K562 (cell line): ENCODE results near the gene RUNX1.

Experiments
- BRCA1 ChIP-seq, 2 experiments: fragments of 450-650 bp in 1 of 2; sonication (generic) in 1 of 2; formaldehyde crosslinking in 1 of 2; IDR thresholded peaks; 2 replicates each; pipeline versions ENCODE4 v1.5.0 to v1.6.1; 2017 to 2020; ENCODE audit warnings: mild to moderate bottlenecking in 1 of 2, missing genetic modification reagents in 1 of 2
- CHD1 ChIP-seq: fragments of 200-600 bp; sonication (generic); IDR thresholded peaks from one replicate; pipeline ENCODE4 v1.6.1; 2012; ENCODE audit warnings: mild to moderate bottlenecking, moderate library complexity, low read length, inconsistent platforms
- E2F1 ChIP-seq: sonication (generic); formaldehyde crosslinking; IDR thresholded peaks from 2 replicates; pipeline ENCODE4 v1.8.1; 2023; ENCODE audit warnings: mild to moderate bottlenecking, missing genetic modification reagents, moderate library complexity
- E2F4 ChIP-seq: sonication (generic); formaldehyde crosslinking; IDR thresholded peaks from 2 replicates; pipeline ENCODE4 v1.8.0; 2022; ENCODE audit warnings: mild to moderate bottlenecking, low read depth, missing genetic modification reagents
- EZH2 ChIP-seq: IDR thresholded peaks from 2 replicates; pipeline ENCODE4 v1.6.1; 2012; ENCODE audit warnings: low read depth, mild to moderate bottlenecking, inconsistent platforms, low read length, borderline replicate concordance
- MAX ChIP-seq: sonication (generic); formaldehyde crosslinking; IDR thresholded peaks from 2 replicates; pipeline ENCODE4 v1.9.0; 2022; ENCODE audit warnings: mild to moderate bottlenecking, missing genetic modification reagents
- POLR2A ChIP-seq: fragments of 450-650 bp; conservative IDR thresholded peaks from 2 replicates; pipeline ENCODE4 v1.6.1; 2016
- RFX5 ChIP-seq: IDR thresholded peaks from 2 replicates; pipeline ENCODE4 v1.6.1; 2011; ENCODE audit warnings: low read depth, mild to moderate bottlenecking, improper control_type of control experiment, low read length
- RNF2 ChIP-seq: sonication (generic); IDR thresholded peaks from 2 replicates; pipeline ENCODE4 v1.6.1; 2016
- SIN3A ChIP-seq, 2 experiments: fragments of 150-350 bp in 1 of 2; IDR thresholded peaks; 2 replicates each; pipeline ENCODE4 v1.6.1; 2011 to 2016; ENCODE audit warnings: borderline replicate concordance in 2 of 2, low read depth in 2 of 2, low read length in 2 of 2, mild to moderate bottlenecking in 2 of 2, moderate library complexity in 2 of 2; ENCODE audit not compliant: control insufficient read depth in 1 of 2
- SRSF7 ChIP-seq: fragments of 200-400 bp; formaldehyde crosslinking; optimal IDR thresholded peaks from 2 replicates; pipeline ENCODE3; 2017; ENCODE audit warnings: mild to moderate bottlenecking, low read depth, low read length
- ZNF384 ChIP-seq: IDR thresholded peaks from 2 replicates; pipeline ENCODE4 v1.6.1; 2012; ENCODE audit warnings: low read depth, low read length, improper control_type of control experiment

GRCh38 chr21:34821717-34822116, 227.4 kb downstream of the RUNX1 start:
- no peak for TF ChIP-seq RNF2
- no peak for TF ChIP-seq SRSF7
- TF ChIP-seq SIN3A (IDR thresholded peaks at IDR 0.05; ENCODE audit: borderline replicate concordance in 2 of 2, control insufficient read depth in 1 of 2, low read depth in 2 of 2, low read length in 2 of 2) = no peak
- TF ChIP-seq MAX (CRISPR knock-in tag) = no peak
- TF ChIP-seq ZNF384 = no peak
- no peak for TF ChIP-seq CHD1
- TF ChIP-seq EZH2 = no peak
- no peak for TF ChIP-seq BRCA1 (IDR thresholded peaks at IDR 0.05)
- no peak for TF ChIP-seq BRCA1 (CRISPR knock-in tag; IDR thresholded peaks at IDR 0.05)
- TF ChIP-seq E2F1 (CRISPR knock-in tag) = no peak
- TF ChIP-seq POLR2A = no peak
- no peak for TF ChIP-seq RFX5
- TF ChIP-seq E2F4 (CRISPR knock-in tag) = no peak
